Stomach (tissue), 4 donors: Measurements from ENCODE around the gene ZNF761.
"Not testable (repeated sequence)": the region's sequence is repeated elsewhere in the genome, so short reads cannot be mapped to it uniquely, and the experiment has no call there.

ENCODE experiments used
- POLR2AphosphoS5 ChIP-seq, 3 donors: sonication (generic); formaldehyde crosslinking; IDR thresholded peaks; one replicate each; pipeline ENCODE4 v1.6.1; 2016; ENCODE audit warnings: antibody characterized with exemption in 3 of 3
- TF ChIP-seq, protein P1 (sequence below), 7 experiments: fragments of 450-650 bp in 4 of 7; fragments of 200-600 bp in 3 of 7; sonication (generic) in 3 of 7; IDR thresholded peaks; one replicate each; pipeline ENCODE4 v1.5.1; 2016 to 2019; ENCODE audit warnings: antibody characterized with exemption in 7 of 7, control low read depth in 2 of 7, mild to moderate bottlenecking in 1 of 7

DNA sequence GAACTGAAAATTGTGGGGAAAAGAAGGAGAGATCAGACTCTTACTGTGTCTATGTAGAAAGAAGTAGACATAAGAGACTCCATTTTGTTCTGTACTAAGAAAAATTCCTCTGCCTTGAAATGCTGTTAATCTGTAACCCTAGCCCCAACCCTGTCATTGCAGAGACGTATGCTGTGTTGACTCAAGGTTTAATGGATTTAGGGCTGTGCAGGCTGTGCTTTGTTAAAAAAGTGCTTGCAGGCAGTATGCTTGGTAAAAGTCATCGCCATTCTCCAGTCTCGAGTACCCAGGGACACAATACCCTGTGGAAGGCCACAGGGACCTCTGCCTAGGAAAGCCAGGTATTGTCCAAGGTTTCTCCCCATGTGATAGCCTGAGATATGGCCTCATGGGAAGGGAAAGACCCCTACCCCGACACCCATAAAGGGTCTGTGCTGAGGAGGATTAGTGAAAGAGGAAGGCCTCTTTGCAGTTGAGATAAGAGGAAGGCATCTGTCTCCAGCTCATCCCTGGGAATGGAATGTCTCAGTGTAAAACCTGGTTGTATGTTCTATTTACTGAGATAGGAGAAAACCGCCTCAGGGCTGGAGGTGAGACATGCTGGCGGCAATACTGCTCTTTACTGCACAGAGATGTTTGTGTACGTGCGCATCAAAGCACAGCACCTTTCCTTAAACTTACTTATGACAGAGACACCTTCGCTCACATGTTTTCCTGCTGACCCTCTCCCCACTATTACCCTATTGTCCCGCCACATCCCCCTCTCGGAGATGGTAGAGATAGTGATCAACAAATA, 11.1 kb upstream of the ZNF761 start:
- not testable (repeated sequence) for TF ChIP-seq POLR2AphosphoS5 (IDR thresholded peaks at IDR 0.05)
- TF ChIP-seq, protein P1, sequence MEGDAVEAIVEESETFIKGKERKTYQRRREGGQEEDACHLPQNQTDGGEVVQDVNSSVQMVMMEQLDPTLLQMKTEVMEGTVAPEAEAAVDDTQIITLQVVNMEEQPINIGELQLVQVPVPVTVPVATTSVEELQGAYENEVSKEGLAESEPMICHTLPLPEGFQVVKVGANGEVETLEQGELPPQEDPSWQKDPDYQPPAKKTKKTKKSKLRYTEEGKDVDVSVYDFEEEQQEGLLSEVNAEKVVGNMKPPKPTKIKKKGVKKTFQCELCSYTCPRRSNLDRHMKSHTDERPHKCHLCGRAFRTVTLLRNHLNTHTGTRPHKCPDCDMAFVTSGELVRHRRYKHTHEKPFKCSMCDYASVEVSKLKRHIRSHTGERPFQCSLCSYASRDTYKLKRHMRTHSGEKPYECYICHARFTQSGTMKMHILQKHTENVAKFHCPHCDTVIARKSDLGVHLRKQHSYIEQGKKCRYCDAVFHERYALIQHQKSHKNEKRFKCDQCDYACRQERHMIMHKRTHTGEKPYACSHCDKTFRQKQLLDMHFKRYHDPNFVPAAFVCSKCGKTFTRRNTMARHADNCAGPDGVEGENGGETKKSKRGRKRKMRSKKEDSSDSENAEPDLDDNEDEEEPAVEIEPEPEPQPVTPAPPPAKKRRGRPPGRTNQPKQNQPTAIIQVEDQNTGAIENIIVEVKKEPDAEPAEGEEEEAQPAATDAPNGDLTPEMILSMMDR (IDR thresholded peaks at IDR 0.05) = not testable (repeated sequence)
